HG03175 (cell line): ENCODE results near the gene RPTOR.
"Not testable (repeated sequence)": the region's sequence is repeated elsewhere in the genome, so short reads cannot be mapped to it uniquely, and the experiment has no call there.

Experiments used
- ATAC-seq: cut with Tn5 transposase; IDR thresholded peaks from one replicate; pipeline ENCODE4 v1.9.1; 2021; ENCODE audit warnings: mild to moderate bottlenecking, moderate library complexity; ENCODE audit not compliant: unreplicated experiment

RPTOR gene, protein sequence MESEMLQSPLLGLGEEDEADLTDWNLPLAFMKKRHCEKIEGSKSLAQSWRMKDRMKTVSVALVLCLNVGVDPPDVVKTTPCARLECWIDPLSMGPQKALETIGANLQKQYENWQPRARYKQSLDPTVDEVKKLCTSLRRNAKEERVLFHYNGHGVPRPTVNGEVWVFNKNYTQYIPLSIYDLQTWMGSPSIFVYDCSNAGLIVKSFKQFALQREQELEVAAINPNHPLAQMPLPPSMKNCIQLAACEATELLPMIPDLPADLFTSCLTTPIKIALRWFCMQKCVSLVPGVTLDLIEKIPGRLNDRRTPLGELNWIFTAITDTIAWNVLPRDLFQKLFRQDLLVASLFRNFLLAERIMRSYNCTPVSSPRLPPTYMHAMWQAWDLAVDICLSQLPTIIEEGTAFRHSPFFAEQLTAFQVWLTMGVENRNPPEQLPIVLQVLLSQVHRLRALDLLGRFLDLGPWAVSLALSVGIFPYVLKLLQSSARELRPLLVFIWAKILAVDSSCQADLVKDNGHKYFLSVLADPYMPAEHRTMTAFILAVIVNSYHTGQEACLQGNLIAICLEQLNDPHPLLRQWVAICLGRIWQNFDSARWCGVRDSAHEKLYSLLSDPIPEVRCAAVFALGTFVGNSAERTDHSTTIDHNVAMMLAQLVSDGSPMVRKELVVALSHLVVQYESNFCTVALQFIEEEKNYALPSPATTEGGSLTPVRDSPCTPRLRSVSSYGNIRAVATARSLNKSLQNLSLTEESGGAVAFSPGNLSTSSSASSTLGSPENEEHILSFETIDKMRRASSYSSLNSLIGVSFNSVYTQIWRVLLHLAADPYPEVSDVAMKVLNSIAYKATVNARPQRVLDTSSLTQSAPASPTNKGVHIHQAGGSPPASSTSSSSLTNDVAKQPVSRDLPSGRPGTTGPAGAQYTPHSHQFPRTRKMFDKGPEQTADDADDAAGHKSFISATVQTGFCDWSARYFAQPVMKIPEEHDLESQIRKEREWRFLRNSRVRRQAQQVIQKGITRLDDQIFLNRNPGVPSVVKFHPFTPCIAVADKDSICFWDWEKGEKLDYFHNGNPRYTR (N-terminal part only)

DNA sequence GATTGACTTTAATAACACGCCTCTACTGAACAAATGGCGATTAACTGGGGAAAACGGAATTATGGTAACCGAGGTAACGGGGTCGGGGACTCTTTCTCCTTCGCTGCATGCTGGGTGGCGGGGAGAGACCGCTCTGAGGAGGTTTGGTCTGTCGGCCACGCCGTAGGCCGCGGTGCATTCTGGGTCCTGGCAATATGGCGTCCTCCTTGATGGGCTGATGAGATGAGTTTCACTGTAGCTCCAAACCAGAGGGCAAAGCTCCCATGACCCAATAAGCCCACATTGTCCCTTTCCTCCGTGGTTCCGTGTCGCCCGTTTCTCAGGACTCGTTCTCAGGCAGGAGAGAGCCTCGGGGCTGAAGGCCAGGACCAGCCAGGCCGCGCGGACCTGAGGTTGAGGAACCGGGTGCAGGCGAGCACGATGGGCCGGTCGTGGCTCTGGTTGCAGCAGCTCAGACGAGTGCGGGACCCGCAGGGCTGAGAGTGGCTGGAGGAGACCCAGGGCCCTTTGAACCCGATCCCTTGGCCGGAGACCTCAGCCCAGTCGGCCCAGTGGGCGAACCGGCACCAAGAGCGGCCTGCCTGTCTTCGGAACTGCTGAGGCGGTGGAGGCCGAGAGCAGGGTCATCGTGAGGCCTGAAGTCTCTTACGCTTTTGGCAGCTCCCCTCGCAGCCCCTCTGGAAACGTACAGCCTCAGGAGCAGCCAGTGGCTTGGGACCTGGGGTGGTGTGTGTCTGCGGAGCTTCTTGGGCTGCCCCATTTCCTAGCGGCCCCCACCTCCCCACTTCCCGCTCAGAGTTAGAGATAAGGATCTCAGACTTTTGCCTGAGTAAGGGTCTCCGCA, at the start of gene RPTOR:
RPTOR (plus strand) TSS at position 184 of the 844 bp plus-strand sequence. CDS start 792 bp downstream, outside the sequence.
- no peak for ATAC-seq

DNA sequence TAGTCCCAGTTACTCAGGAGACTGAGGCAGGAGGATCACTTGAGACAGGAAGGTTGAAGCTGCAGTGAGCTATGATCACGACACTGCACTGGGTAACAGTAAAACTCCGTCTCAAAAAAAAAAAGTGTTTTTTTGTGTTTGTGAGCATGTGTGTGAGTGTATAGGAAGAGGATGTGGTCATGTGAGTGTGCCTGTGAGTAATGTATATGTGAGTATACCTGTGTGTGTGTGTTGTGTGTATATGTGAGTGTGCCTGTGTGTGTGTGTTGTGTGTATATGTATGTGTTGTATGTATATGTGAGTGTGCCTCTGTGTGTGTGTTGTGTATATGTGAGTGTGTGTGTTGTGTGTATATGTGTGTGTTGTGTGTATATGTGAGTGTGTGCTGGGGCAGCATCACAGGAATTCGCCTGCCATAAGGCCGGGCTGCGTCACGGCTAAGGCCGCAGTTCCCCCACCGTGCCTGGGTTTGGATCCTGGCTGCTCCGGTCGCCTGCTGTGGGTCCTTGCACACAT, 46.9 kb upstream of the RPTOR start:
- no peak for ATAC-seq

DNA sequence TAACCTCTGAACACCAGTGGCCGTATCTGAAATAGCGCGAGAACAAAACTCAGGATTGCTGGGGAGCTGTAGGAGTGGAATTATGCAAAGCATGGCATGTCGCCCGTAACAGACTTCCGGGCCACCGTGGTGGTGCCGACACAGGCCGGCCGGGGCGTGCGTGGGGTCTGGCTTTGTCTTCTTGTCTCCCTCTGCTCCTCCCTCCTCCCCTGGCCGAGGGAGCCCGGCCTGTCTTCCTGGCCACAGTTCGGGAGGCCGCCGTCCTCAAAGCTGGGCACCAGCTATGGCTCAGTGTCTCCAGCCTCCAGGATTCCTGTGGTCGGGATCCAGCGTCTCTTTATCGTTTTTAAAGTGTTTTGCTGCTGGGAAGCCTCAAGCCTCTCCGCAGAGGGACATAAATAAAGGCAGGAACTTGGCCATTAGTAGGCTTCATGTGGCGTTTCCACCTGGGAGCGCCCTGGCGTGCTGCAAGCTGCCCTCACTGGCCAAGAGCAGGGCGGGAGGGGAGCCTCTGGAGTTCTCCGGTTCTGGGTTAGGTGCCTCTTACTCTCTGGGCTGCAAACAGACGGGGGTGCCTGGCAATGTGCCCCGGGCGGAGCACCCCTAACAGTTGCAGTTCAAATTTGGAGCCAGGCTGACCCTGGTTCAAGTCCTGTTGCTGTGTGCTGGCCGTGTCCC, 46.3 kb upstream of the RPTOR start:
- no peak for ATAC-seq

DNA sequence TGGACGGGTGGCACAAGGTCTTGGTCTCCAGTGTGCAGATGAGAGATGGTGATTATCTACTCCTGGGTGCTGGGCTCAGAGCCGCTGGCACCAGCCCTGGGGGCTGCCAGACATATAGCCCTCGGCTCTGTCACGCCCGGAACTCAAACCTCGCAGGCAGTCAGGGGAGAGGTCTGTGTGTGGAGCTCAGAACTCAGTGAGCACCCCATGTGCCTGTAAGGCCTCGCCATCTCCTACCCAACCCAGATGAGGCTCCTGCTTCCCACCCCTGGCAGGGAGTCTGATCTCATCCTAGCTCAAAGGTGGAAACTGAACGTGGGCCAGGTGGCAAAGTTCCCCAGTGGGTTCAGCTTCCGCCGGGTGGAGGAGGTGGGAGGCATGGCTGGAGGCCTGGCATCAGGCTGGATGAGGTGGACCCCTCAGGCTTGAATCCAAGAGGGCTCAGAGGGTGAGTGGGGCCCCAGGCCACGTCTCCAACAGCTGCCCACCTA, 45.7 kb upstream of the RPTOR start:
- no peak for ATAC-seq

DNA sequence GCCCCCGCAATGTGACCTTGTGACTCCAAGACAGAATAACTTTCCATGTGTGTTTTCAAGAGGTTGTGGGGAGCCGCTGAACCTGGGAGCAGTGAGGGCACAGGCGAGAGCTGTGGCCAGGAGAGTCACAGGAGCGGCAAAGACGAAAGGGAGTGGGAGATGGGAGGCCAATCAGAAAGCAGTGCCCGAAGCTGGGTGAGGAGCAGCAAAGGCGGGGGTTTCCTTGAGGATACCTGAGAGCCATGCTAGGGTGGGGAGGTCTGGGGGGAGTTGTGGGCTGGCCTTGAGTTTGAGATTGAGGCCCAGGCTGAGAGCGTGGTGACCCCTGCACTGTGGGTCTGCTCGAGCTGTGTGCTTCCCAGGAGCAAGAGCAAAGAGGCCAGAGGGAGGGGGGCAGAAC, 45.1 kb upstream of the RPTOR start:
- ATAC-seq, result no peak

DNA sequence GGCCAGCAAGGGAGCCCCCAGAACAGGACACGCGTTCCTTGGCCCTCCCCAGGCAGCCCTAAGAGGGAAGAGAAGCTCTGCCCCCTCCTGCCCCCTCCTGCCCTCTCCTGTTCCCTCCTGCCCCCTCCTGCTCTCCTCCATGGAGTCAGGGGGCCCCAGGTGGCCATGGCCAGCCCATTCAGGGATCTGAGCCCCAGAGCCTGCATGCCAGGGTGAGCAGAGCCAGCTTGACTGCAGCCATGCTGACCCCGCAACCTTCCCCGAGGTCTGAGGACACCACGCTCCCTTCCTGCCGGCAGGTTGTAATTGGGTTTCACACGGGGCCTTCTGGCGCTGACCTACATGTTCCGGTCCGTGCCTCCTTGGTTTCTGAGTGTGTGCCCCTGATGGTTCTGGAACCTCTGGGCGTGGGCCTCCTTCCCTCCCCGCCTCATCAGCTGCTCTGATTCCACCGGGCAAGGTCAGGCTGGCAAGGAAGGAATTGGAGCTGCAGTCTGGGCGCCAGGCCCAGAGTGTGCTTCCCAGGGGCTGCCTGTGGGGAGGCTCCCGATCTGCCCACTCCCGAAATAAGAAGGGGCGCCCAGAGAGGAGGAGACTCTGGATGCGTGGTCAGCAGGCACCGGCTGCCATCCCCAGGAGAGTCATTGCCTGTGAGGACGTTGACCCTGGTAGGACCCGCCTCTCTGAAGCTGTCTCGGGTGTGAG, 44.5 kb upstream of the RPTOR start:
- ATAC-seq, result no peak

DNA sequence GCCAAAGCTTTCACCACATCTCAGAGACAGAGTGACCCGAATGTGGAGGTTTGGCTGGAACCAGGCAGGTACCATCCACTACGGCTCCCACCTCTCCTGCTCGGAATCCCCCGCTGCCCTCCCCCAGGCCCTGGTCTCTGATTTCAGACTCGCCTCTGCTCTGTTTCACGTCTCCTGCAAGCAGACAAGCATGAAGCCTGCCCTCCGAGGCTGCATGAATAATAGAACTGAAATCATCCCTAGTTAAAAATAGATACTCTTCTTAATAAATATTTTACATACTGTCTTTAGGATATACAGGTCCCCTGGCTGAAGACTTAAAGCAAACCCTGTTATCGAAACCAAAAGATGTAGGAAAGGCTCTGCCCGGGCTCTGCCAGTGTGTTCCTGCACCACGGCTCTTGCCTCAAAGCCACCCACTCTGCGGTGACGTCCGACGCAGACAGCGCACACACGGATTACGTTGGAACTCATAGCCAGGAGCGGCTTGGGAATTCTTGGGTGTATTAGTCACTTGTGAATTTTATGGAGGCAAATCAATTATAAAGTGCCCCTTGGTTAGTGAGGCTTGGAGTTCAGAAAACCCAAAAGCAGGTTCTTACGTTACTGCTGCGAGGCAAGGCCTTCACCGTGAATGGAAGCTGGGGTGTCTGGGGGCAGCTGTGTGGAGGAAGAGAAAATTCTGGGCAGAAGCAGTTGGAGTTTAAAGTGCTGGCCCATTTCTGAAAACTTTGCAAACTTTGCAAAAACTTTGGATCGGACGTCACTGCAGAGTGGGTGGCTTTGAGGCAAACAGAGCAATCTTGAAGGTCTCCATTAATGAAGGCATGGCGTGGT, 42.7 kb upstream of the RPTOR start:
- no peak for ATAC-seq

DNA sequence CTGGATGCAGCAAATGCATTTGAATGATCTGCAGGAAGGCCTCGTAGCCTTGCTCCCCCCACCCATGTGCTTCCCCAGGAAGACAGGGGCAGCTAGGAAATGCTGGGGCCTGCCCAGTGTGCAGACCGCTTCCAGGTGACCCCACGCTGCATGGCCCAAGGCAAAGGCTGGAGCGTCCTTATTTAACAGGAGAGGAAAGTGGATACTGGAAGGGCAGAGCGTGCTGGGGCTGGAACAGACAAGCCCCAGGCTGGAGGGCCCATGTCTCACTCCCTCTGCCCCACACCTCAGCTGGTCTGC, 42.1 kb upstream of the RPTOR start:
- no peak for ATAC-seq

DNA sequence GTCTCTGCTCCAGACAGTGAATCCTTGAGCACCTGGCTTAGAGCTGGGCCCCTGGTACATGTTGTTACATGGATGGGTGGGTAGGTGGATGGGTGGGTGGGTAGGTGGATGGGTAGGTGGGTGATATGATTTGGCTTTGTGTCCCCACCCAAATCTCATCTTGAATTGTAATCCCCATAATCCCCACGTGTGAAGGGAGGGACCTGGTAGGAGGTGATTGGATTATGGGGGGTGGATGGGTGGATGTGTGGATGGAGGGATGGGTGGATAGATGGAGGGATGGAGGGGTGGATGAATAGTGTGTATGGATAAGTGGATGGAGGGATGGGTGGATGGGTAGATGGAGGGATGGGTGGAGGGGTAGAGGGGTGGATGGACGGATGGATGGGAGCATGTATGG, 41.6 kb upstream of the RPTOR start:
- no peak for ATAC-seq

DNA sequence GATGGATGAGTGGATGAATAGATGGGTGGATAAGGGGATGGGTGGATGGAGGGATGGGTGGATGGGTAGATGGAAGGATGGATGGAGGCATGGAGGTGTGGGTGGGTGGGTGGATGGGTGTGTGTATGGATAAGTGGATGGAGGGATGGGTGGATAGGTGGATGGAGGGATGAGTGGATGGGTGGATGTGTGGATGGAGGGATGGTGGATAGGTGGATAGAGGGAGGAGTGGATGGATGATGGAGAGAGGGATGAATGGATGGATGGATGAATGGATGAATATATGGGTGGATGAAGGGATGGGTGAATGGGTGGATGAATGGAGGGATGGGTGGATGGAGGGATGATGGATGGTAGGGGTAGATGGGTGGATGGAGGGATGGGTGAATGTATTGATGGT, 40.7 kb upstream of the RPTOR start:
- ATAC-seq, result no peak

DNA sequence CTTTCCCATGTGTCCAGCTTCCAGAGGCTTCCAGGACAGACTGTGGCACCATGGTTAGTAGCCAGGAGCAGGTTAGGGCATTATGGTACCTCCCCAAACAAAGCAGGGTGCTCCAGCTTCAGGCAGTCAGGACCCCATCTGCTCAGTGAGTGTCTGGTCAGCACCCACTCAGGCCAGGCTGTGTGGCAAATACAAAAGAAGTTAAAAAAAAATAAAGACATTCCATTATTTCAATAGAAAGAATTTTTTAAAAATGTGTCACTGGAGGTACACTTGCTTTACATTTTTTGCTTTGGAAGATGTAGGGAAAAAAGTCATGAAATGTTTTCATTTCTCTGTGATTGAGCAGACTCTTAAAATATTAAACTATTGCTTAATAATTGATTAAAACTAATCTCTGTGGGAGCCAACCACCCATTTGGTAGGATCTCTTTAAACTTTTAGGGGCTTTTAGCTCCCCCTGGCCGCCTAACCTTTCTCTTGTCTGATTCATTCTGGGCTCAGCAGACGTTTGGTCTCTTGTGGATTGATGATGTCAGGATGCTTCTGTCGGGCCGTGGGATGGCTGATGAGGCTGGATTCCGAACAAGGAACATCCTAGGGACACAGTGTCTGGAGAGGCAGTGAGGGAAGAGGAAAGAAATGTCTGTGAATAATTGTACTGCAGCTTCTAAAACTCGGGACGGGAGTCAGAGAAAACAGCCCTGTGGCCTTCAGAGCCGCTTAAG, 39.8 kb upstream of the RPTOR start:
- ATAC-seq, result no peak

DNA sequence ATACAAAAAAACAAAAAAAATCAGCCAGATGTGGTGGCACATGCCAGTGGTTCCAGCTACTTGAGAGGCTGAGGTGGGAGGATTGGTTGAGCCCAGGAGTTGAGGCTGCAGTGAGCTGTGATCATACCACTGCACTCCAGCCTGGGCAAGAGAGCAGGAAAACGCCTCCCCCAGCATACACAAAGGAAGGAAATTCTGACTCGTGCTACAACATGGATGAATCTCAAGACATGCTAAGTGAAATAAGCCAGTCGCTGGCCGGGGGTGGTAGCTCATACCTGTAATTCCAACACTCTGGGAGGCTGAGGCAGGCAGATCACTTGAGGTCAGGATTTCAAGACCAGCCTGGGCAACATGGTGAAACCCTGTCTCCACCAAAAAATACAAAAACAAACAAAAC, 37.5 kb upstream of the RPTOR start:
- ATAC-seq, result not testable (repeated sequence)

DNA sequence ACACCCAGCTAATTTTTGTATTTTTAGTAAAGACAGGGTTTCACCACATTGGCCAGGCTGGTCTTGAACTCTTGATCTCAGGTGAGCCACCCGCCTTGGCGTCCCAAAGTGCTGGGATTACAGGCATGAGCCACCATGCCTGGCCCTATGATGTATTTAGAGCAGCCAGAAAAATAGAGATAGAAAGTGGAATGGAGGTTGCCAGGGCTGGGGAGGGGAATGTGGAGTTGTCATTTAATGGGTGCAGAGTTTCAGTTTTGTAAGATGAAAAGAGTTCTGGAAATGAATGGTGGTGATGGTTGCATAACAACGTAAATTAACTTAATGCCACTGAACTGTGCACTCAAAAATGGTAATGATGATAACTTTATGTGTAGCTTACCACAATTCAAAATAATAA, 36.7 kb upstream of the RPTOR start:
- ATAC-seq, result no peak

DNA sequence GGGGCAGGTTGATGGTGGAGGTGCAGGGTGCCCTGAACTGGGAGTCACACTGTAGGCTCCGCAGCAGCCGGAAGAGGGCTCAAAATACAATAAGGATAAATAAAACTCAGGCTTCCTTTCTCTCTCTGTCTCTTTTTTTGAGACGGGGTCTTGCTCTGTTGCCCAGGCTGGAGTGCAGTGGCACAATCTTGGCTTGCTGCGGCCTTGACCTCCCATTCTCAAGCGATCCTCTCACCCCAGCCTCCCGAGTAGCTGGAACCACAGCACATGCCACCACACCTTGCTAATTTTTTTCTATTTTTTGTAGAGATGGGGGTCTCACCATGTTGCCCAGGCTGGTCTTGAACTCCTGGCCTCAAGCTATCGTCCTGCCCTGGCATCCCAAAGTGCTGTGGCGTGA, 35.3 kb upstream of the RPTOR start:
- no peak for ATAC-seq

DNA sequence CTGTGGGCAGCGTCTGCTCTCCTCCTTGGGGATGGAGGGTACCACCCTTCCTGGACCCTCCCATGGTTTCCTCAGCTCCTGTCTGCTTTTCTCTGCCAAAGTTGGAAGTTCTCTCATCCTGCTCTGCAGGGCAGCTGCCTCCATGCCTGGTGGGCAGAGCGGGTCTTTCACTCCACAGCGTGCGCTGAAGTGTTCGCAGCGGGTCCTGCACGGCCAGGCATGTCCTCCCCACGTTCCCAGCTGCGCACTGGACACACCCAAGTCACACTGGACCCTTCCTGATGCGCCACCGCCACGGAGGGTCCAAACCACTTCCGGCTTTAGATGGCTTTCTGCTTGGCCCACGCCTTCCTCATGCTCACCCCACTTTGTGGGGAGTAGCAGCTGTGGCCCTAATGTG, 34.5 kb upstream of the RPTOR start:
- ATAC-seq, result no peak

DNA sequence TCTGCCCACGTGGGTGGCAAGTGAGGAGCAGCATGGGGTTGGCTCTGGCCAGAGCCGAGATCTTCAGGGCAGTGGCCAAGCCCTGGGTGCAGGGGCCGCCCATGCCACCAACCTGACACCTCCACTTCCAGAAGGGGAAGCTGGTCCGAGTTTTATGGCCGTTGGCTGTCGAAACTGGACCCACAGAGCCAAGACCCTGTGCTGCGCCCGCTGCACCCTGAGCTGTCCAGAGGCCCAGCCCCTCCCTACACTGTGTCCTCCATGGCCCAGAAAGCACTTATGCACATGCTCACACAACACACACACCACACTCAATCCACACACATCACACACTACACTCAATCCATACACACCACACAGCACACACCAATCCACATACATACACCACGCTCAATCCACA, 33.9 kb upstream of the RPTOR start:
- ATAC-seq, result no peak

DNA sequence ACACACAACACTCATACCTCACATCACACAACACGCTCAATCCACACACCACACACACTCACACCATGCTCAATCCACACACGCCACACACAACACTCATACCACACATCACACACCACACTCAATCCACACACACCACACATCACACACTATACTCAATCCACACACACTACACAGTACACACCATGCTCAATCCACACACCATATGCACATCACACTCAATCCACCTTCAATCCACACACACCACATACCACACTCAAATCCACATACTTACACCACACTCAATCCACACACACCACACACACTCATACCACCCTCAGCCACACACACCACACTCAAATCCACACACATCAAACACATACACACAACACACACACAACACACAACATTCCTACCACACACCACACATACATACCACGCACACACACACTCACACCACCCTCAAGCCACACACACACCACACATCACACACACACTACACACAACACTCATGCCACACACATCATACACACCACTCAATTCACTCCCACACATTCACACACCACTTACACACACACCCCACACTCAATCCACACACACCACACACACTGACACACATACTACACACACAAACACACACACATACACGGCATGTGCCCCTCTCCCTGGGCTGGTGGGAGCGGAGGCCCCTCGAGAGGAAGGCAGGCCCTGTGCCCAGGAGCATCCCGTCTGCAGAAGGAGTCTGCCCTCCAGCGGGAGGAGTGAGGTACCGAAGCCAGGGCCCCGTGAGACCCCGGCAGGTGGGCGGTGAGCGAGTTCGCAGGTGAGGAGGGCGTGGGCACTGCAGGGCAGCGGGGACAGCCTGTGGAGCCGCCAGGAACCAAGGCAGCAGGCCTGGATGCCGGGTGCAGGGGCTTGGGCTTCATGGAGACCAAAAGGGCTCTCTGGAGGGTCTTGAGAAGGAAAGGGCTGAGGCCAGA, 33.1 kb upstream of the RPTOR start:
- no peak for ATAC-seq
